Mesenchymal stem cell (in vitro differentiated cells and primary cell): ENCODE results near the gene GPR15LG.

ENCODE experiments used
- DNase-seq: peaks from one replicate; pipeline ENCODE4 v3.0.0-alpha.2; 2013
- H2AFZ ChIP-seq: one replicate; pipeline ENCODE4 v1.6.1; 2013; ENCODE audit warnings: low read depth, mild to moderate bottlenecking, control low read depth, inconsistent platforms, low read length, moderate library complexity
- H2AK5ac ChIP-seq: 2 replicates; pipeline ENCODE4 v1.6.1; 2013; ENCODE audit warnings: low read length, moderate library complexity, mild to moderate bottlenecking, inconsistent platforms; ENCODE audit not compliant: severe bottlenecking
- H2BK120ac ChIP-seq: one replicate; pipeline ENCODE4 v1.6.1; 2013; ENCODE audit warnings: low read depth, mild to moderate bottlenecking, inconsistent platforms, low read length, moderate library complexity
- H2BK12ac ChIP-seq, 2 experiments: one replicate each; pipeline ENCODE4 v1.6.1; 2013; ENCODE audit warnings: inconsistent platforms in 2 of 2, low read length in 2 of 2, mild to moderate bottlenecking in 2 of 2, moderate library complexity in 2 of 2, control low read depth in 1 of 2
- H2BK15ac ChIP-seq: one replicate; pipeline ENCODE4 v1.6.1; 2013; ENCODE audit warnings: mild to moderate bottlenecking, low read depth, inconsistent platforms; ENCODE audit not compliant: poor library complexity, severe bottlenecking
- H2BK5ac ChIP-seq: 2 replicates; pipeline ENCODE4 v1.6.1; 2013; ENCODE audit warnings: low read depth, mild to moderate bottlenecking, low read length, control low read depth, inconsistent platforms; ENCODE audit not compliant: poor library complexity, severe bottlenecking
- H3K14ac ChIP-seq, 2 experiments: one replicate each; pipeline ENCODE4 v1.6.1; 2013; ENCODE audit warnings: inconsistent platforms in 2 of 2, low read length in 2 of 2, control low read depth in 1 of 2, mild to moderate bottlenecking in 1 of 2, moderate library complexity in 1 of 2
- H3K18ac ChIP-seq, 2 experiments: one replicate each; pipeline ENCODE4 v1.6.1; 2013; ENCODE audit warnings: inconsistent platforms in 2 of 2, low read length in 2 of 2, control low read depth in 1 of 2, low read depth in 1 of 2, mild to moderate bottlenecking in 1 of 2
- H3K23ac ChIP-seq, 2 experiments: one replicate each; pipeline ENCODE4 v1.6.1; 2013; ENCODE audit warnings: inconsistent platforms in 2 of 2, low read length in 2 of 2, mild to moderate bottlenecking in 2 of 2, moderate library complexity in 2 of 2, control low read depth in 1 of 2
- H3K27ac ChIP-seq: 2 replicates; pipeline ENCODE4 v1.5.1; 2013; ENCODE audit warnings: mild to moderate bottlenecking, moderate library complexity, low read length, control low read depth, inconsistent platforms; ENCODE audit not compliant: poor library complexity, severe bottlenecking
- H3K27me3 ChIP-seq, 2 experiments: 2 replicates each; pipeline versions ENCODE4 v1.6.1 to v1.7.0; 2013; ENCODE audit warnings: low read length in 2 of 2, mild to moderate bottlenecking in 2 of 2, moderate library complexity in 2 of 2, control low read depth in 1 of 2, inconsistent platforms in 1 of 2; ENCODE audit not compliant: control insufficient read depth in 1 of 2, insufficient read depth in 1 of 2
- H3K36me3 ChIP-seq, 2 experiments: 2 replicates each; pipeline versions ENCODE4 v1.6.1 to v1.7.0; 2013; ENCODE audit warnings: low read length in 2 of 2, control low read depth in 1 of 2, inconsistent platforms in 1 of 2, low read depth in 1 of 2, mild to moderate bottlenecking in 1 of 2; ENCODE audit not compliant: insufficient read depth in 2 of 2, control insufficient read depth in 1 of 2
- H3K4ac ChIP-seq, 2 experiments: one replicate each; pipeline ENCODE4 v1.6.1; 2013; ENCODE audit warnings: inconsistent platforms in 2 of 2, low read length in 2 of 2, mild to moderate bottlenecking in 2 of 2, moderate library complexity in 2 of 2, control low read depth in 1 of 2, low read depth in 1 of 2
- H3K4me1 ChIP-seq: 2 replicates; pipeline ENCODE4 v1.6.1; 2013; ENCODE audit warnings: low read depth, low read length, control low read depth; ENCODE audit not compliant: control insufficient read depth, insufficient read depth
- H3K4me2 ChIP-seq: 2 replicates; pipeline ENCODE4 v1.6.1; 2013; ENCODE audit warnings: low read length, mild to moderate bottlenecking, inconsistent platforms; ENCODE audit not compliant: poor library complexity, severe bottlenecking
- H3K4me3 ChIP-seq, 2 experiments: 2 replicates each; pipeline versions ENCODE4 v1.5.1 to v1.7.0; 2013; ENCODE audit warnings: low read length in 2 of 2, mild to moderate bottlenecking in 2 of 2, control low read depth in 1 of 2, low read depth in 1 of 2; ENCODE audit not compliant: insufficient read depth in 1 of 2
- H3K79me1 ChIP-seq: replicated peaks from 2 replicates; pipeline ENCODE4 v1.6.1; 2013; ENCODE audit warnings: mild to moderate bottlenecking, control low read depth, low read length, inconsistent platforms; ENCODE audit not compliant: poor library complexity, severe bottlenecking
- H3K9ac ChIP-seq: 2 replicates; pipeline ENCODE4 v1.7.0; 2013; ENCODE audit warnings: mild to moderate bottlenecking, low read length, moderate library complexity
- H3K9me3 ChIP-seq: 2 replicates; pipeline ENCODE4 v1.7.0; 2013; ENCODE audit warnings: mild to moderate bottlenecking, low read length; ENCODE audit not compliant: control insufficient read depth
- H4K8ac ChIP-seq: one replicate; pipeline ENCODE4 v1.6.1; 2013; ENCODE audit warnings: inconsistent platforms, mild to moderate bottlenecking, low read length, moderate library complexity
- H4K91ac ChIP-seq: one replicate; pipeline ENCODE4 v1.6.1; 2013; ENCODE audit warnings: mild to moderate bottlenecking, low read length, inconsistent platforms
- WGBS: methylation state at CpG from one replicate; pipeline ENCODE4 v1.1.7; 2013; ENCODE audit warnings: mixed read lengths; 5-methylcytosine and 5-hydroxymethylcytosine counted together

GPR15LG gene

DNA sequence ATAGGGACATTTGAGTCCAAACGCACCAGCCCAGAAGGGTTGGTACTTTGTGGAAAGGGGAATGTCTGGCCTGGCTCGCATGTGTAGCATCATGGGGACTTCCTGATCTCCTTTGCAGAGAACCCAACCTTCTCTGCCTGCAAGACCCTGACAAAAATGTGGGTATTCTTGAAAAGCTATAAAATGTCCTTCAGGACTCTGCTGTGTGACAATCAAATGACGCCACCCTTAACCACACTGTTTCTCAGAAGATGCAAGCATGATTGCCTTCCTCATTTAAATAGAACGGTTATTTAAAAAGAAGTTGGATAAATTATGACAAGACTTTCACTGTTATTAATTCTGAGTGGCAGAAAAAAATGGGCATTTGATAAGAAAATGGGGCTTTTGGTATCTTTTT, 15.1 kb upstream of the GPR15LG start:
- H3K14ac ChIP-seq: no peak overlapping the region
- no peak overlapping the region for H4K8ac ChIP-seq
- H3K9ac ChIP-seq: no peak overlapping the region
- no peak overlapping the region for H3K4me2 ChIP-seq
- WGBS: 100% methylated on average over 4 of the region's 4 CpGs
- no peak overlapping the region for H3K4me3 ChIP-seq
- H3K23ac ChIP-seq: no peak overlapping the region
- H3K9me3 ChIP-seq: no peaks in the 10 kb centered on the region
- H3K27me3 ChIP-seq: peaks cover 0 to 9% of the 10 kb centered on the region in 2 experiments
- H2BK120ac ChIP-seq: no peak overlapping the region
- H3K79me1 ChIP-seq: peaks cover 23% of the 10 kb centered on the region
- no peak overlapping the region for H2AK5ac ChIP-seq
- H2AFZ ChIP-seq: no peak overlapping the region
- no peak overlapping the region for H3K27ac ChIP-seq
- H4K91ac ChIP-seq: no peak overlapping the region
- no peak overlapping the region for H3K18ac ChIP-seq
- H3K4me1 ChIP-seq: peaks cover 5% of the 10 kb centered on the region
- no peak overlapping the region for H2BK15ac ChIP-seq
- H2BK12ac ChIP-seq: no peak overlapping the region
- no peak overlapping the region for H3K4ac ChIP-seq
- DNase-seq: no peak
- no peak overlapping the region for H2BK5ac ChIP-seq
- peaks cover 4 to 23% of the 10 kb centered on the region in 2 experiments for H3K36me3 ChIP-seq

DNA sequence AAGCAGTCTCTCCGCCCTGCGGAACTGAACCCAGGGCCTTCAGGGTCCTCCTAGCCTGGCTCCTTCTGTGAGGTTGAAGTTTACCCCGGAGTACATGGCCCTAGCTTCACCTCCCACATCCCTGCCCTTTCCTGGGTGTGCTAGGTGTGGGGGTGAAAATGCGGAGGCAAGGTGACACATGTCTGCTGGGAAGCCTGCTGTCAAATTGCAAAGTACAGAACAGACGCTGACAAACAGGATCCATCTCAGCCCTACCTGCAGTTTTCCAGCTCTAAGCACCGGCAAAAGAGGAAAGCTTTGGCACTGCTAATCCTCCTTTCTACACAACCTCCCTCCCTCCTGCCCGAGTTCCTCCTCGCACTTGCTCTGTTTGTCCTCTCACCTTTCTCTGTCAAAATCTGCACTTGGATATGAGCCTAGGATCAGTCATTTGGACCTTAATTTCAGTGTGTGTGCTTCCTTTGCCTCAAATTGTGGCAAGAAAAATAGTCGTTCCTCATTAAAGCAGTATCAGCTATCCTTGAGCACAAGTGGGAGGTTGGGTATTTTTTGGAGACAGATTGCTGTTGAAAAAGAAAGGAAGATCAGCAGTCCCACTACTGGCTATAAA, 14.4 kb upstream of the GPR15LG start:
- Histone ChIP-seq H3K27ac (no peak overlapping the region), H4K8ac (no peak overlapping the region), H3K14ac (no peak overlapping the region), H3K4me2 (no peak overlapping the region), H3K79me1 (peaks cover 27% of the 10 kb centered on the region), H2AK5ac (no peak overlapping the region), H3K18ac (no peak overlapping the region), H3K9me3 (no peaks in the 10 kb centered on the region), H3K36me3 (peaks cover 4 to 17% of the 10 kb centered on the region in 2 experiments), H4K91ac (no peak overlapping the region), H3K9ac (no peak overlapping the region), H3K4me3 (no peak overlapping the region), H3K27me3 (peaks cover 0 to 15% of the 10 kb centered on the region in 2 experiments), H3K4me1 (peaks cover 7% of the 10 kb centered on the region), H2BK12ac (no peak overlapping the region), H2BK15ac (no peak overlapping the region), H2AFZ (no peak overlapping the region), H3K23ac (peak overlapping the region in 1 of 2 experiments; percentile 36), H2BK120ac (no peak overlapping the region), H3K4ac (no peak overlapping the region), H2BK5ac (no peak overlapping the region)
- DNase-seq: no peak
- 50% methylated on average over 5 of the region's 9 CpGs for WGBS

DNA sequence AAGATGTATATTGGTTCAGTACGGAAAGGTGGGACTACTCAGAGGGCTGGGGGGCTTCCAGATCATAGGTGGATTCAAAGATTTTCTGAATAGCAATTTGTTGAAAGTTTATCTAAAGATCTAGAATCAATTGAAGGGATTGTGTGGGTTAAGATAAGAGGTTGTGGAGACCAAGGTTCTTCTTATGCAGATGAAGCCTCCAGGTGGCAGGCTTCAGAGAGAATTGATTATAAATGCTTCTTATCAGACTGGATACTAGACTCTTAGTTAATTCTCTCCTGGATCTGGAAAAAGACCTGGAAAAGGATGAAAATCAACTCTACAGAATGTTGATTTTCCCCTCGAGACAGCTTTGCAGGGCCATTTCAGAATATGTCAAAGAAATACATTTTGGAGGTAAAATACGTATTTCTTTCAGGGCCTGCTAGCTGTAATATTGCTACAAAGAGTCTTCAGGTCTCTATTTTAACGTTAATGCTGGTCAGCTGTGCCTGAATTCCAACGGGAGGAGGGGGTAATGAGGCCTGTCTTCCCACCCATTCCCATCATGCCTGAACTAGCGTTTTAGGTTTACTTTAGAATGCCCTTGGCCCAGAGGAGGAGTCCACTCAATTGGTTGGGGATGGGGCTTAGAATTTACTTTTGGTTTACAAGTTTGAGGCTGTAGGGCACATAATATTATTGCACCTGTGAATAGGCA, 12.8 kb upstream of the GPR15LG start:
- DNase-seq: no peak
- no peak overlapping the region for H3K18ac ChIP-seq
- no peak overlapping the region for H3K4ac ChIP-seq
- H3K4me1 ChIP-seq: peaks cover 11% of the 10 kb centered on the region
- no peak overlapping the region for H2AFZ ChIP-seq
- no peak overlapping the region for H3K4me2 ChIP-seq
- H3K27ac ChIP-seq: no peak overlapping the region
- no peak overlapping the region for H3K14ac ChIP-seq
- H3K9me3 ChIP-seq: no peaks in the 10 kb centered on the region
- H4K8ac ChIP-seq: no peak overlapping the region
- no peak overlapping the region for H3K23ac ChIP-seq
- no peak overlapping the region for H4K91ac ChIP-seq
- no peak overlapping the region for H2BK120ac ChIP-seq
- no peak overlapping the region for H2AK5ac ChIP-seq
- H3K36me3 ChIP-seq: peaks cover 1 to 3% of the 10 kb centered on the region in 2 experiments
- H2BK12ac ChIP-seq: no peak overlapping the region
- no peak overlapping the region for H3K4me3 ChIP-seq
- 49% methylated on average over 6 of the region's 6 CpGs for WGBS
- peaks cover 28% of the 10 kb centered on the region for H3K79me1 ChIP-seq
- no peak overlapping the region for H2BK5ac ChIP-seq
- peaks cover 0 to 30% of the 10 kb centered on the region in 2 experiments for H3K27me3 ChIP-seq
- H2BK15ac ChIP-seq: no peak overlapping the region
- no peak overlapping the region for H3K9ac ChIP-seq

DNA sequence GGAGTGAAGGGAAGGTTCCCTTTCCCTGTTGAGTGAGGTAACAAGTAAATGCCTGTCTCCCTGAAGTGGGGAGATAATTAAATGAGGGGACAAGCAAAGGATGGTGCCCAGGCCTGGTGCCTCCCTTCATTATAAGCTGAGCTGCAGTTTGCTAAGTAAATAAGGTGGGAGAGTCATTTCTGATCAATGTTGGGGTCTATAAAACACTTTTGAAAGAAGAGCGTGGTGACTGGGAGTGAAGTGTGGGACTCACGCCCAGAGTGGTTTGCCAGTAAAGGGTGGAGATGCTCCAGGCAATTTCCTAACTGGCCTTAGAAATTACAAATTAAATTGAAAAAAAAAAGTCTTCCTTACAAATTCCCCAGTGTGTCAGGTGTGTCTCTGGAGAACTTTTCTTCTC, 9.6 kb upstream of the GPR15LG start:
- Histone ChIP-seq H2BK15ac (no peak overlapping the region), H3K14ac (no peak overlapping the region), H2AFZ (no peak overlapping the region), H3K9me3 (no peaks in the 10 kb centered on the region), H3K4ac (no peak overlapping the region), H3K4me2 (no peak overlapping the region), H3K9ac (no peak overlapping the region), H2BK12ac (no peak overlapping the region), H2AK5ac (no peak overlapping the region), H3K79me1 (peaks cover 25% of the 10 kb centered on the region), H2BK5ac (no peak overlapping the region), H3K27ac (no peak overlapping the region), H3K4me1 (peaks cover 22% of the 10 kb centered on the region), H3K27me3 (peaks cover 0 to 30% of the 10 kb centered on the region in 2 experiments), H3K36me3 (peaks cover 0 to 6% of the 10 kb centered on the region in 2 experiments), H4K8ac (no peak overlapping the region), H3K18ac (no peak overlapping the region), H3K4me3 (no peak overlapping the region), H3K23ac (no peak overlapping the region), H2BK120ac (no peak overlapping the region), H4K91ac (no peak overlapping the region)
- WGBS: no CpG with 5 or more reads among the region's 2 CpGs
- no peak for DNase-seq
